Measurements from ENCODE around the gene KHK.
A peak's percentile ranks its signal among the peaks of the same experiment; 100 is the strongest.

The KHK gene

GRCh38 chr2:27126252-27126710 is 39.7 kb downstream of the KHK start:
- DNase-seq (ENCODE audit: low spot score): no peak

DNA sequence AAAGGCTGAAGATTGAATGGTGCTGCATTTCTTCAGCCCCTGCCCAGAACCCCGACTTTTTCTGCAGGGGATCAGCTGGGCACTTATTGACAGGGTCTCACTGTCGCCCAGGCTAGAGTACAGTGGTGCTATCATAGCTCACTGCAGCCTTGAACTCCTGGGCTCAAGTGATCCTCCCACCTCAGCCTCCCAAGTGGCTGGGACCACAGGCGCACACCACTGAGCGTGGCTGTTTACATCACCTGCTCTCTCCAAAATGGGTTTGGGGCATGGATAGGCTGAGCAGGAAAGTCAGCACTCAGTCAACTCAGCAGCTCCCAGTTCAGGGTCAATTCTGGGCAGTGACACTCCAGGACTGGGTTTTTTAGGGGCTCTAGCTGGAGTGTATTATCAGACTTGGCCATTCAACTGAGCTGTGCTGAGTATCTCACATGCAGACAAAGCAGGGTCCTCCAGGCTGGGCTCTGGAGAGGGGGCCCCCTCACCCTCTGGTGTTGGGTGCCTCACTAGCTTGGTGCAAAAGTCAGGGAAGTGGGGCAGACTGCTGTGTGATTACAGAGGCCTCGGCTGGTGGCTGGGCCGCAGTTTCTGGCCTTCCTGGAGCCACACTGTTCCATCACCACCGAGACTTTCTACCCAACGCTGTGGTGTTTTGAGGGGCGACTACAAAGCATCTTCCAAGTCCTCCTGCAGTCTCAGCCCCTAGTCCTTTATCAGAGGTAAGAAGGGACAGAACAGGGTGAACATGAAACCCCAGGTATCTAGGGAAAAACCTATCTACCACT is 41.5 kb downstream of the KHK start:
- no peak for DNase-seq (ENCODE audit: low spot score)

- no peak for DNase-seq (ENCODE audit: low spot score)
Observed at GRCh38 chr2:27128668-27129571, 42.3 kb downstream of the KHK start.

DNA sequence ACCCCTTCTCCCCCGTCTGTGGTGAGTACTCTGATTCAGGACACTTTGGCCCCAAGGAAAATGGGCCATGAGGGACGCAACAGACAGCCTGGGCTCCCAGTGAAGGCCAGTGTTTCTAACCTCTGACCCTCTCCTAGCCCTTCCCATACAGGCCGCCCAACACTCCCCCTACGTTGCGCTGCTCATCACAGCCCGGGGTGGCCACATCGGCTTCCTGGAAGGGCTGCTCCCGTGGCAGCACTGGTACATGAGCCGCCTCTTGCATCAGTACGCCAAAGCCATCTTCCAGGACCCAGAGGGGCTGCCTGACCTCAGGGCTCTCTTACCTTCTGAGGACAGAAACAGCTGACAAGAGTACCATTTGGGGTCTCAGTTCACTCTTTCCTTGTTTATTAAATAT is 43.8 kb downstream of the KHK start:
- DNase-seq (ENCODE audit: low spot score): no peak

- no peak for DNase-seq (ENCODE audit: low spot score)
Observed at GRCh38 chr2:27131429-27131828, 44.9 kb downstream of the KHK start.

DNA sequence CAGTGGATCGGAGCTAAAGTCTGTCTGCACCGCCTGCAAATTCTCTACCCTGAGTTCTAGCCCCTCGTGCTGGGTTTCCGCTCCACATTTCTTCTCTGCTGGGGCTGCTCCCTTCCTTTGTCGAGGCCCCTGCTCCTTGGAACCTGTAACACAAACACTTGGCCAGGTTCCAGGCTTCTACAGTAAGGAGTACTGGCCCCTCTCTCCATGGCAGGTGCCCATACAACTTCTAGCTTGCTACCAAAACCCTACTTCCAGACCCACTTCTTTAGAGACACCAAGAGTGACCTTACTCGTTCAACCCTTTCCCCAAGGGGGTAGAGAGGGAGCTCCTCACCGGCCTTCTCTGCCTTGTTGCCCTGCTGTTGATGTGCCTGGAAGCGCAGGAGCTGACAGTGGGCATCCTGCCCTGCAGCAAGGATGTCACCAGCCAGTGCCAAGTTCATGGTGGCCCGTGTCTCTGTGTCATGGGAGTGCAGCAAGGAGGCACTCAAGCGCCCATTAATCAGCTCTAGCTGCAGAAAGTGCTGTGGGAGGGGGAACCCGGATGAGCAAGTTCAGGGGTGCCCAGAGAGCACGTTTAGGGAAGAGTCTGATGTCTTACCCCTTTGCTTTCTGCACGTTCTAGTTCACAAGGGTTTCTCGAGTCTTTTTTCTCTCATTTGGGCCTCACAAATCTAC is 46.8 kb downstream of the KHK start:
- no peak for DNase-seq (ENCODE audit: low spot score)

DNA sequence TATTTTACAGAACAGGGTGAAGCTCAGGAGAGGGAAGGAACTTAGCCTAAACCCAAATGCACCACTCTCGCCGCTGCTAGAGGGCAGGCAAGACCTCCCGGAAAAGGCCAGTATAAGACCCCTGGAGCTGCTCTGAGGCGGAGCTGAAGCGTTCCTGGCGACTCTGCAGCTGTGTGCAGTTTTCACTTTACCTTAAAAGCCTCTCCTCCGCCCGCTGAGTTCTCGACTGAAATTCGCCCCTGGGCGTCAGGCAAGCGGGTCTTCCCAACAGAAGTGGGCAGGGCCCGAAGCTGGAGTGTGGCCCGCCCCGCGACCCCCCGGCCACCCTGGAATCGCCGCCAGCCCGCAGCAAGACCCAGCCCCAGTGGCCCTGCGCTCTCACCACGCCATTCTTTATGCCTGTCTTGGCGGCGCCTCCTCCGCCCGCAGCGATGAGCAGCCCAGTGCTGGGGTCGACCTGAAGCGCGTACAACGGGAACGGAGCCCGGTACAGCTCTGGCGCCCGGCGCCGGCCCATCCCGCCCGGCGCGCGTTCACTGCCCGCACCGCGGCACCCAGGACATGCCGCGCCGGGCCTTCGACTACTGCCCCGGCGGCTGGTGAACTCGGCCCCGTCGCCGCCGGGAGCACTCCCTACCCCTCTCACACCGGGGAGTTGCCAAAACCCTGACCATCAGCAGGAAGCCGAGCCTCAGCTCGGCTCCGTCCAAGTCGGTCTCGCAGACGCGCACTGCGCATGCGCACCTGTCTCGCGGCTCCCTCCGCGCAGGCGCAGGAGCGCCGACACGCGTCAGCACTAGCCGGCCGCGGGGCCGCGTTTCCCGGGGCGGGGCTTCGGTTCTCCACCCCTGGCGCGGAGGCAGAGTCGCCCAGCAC is 47.6 kb downstream of the KHK start, which contains the start of gene PREB:
PREB (minus strand) TSS at position 732 of the 876 bp plus-strand sequence; CDS start at position 517, 215 bp downstream.
- DNase-seq (ENCODE audit: low spot score): peak; percentile 97

GRCh38 chr2:27134781-27135477 is 48.4 kb downstream of the KHK start:
- DNase-seq (ENCODE audit: low spot score): no peak

DNA sequence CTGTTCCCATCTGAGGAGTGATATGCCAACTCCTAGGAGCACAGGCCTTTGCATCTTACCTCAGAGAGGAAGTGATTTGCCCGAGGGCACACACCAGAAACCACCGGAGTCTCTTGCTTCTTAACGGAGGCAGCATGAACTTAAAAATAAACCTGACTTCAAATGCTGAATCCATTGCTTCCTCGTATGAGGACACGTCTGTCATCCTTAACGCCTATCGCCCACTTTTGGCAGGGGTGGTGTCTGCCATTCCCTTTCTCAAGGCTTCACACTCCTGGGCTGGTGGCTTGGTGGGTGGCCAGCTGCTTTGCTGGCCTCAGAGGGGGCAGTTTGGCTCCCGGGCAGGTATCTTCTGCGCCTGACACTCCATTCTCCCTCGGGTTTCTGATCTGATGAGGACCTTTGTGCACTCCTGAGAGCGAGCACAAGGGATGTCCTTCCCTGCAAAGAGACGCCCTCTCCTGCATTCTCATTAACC is 48.9 kb downstream of the KHK start:
- DNase-seq (ENCODE audit: low spot score): no peak

GRCh38 chr2:27136751-27137150 is 50.2 kb downstream of the KHK start:
- no peak for DNase-seq (ENCODE audit: low spot score)

DNA sequence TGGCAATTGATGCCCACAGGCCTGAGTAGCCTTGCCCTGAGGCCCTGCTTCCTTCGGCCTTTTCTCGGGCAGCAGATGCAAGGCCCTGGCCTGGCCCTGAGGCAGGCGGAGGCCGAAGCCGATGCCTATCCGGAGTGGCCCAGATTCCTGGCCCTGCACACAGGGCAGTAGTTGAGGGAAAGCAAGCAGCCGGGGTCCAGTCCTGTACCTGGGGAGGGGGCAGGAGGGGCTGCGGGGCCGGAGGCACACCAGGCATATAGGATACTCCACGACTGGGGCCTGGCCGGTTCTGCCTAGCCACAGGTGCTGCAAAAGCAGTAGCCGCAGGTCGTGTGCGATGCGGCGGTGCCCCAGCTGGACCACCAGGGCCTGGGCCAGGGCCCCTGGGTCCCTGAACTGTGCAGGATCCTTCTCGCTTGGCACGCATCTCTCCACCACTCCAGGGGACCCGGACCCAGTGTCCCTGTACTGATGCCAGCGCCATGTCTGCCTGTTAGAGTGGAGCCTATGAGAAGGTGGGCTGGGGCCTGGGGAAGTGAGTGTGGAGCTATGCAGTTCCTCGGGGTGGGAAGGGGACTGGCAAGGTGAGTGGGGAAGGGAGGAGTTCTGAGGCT is 50.9 kb downstream of the KHK start:
- no peak for DNase-seq (ENCODE audit: low spot score)

GRCh38 chr2:27138111-27138510 is 51.5 kb downstream of the KHK start:
- no peak for DNase-seq (ENCODE audit: low spot score)

DNA sequence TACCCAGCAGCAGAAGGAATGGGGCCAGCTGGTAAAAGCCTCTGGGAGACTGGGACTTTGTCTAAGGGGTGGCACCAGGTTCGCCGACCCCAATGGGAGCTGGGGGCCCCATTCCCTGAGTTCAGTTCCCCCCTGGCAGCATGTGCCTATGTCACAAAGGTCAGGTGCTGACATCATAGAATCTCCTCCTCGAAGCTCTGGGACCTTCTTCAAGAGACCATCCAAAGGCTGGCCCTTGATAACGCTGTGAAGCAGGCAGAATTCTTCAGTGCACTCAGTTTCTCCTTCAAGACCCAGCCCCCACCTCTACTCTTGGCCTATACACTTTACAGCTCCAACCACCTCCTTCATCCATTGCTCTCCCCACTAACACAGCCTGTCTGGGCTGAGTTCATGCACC is 52.7 kb downstream of the KHK start, which contains the start of gene PRR30:
PRR30 (minus strand) TSS at position 101 of the 400 bp plus-strand sequence. CDS start 1,081 bp downstream, outside the sequence.
- no peak for DNase-seq (ENCODE audit: low spot score)

DNA sequence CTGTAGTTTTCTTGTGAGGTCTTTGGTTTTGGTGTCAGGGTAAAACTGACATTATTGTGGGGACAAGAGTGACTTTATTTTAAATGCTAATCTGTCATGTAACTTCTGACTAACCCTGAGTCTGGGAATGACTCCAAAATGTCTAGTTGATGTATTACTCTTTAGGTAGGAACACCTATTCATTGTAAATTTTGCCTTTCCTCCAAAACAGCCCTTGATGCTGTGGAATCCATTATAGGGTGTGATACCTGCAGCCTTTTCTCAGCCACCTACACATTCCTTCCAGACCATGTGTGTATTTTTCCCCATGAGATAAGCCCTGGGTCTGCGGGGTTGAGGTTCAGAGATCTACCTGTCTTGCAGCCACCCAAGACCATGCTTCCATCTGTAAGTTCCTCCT is 56.7 kb downstream of the KHK start:
- DNase-seq (ENCODE audit: low spot score): no peak

GRCh38 chr2:27145682-27146081 is 59.1 kb downstream of the KHK start:
- DNase-seq (ENCODE audit: low spot score): no peak

DNA sequence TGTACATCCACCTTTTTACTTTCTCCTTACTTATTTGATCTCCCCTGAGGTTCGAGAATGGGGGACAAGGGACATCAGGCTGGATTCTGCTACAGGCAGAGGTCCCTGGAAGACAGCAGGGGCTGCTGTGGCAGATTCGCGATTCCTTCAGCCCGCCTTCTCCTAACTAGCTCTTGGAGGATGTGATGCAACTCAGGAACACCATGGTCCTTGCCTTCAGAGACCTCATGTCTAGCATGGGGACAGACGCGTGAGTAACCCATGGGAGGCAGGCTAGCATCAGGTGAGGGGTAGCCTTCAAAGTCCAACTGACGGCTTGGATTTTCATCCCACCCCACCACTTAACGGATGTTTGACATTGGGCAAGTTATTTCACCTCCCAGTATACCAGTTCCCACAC is 61.4 kb downstream of the KHK start:
- DNase-seq (ENCODE audit: low spot score): no peak

- DNase-seq (ENCODE audit: low spot score): no peak
Observed at GRCh38 chr2:27148801-27149439, 62.3 kb downstream of the KHK start, which contains the start of gene TCF23. Gene TCF23 (plus strand): TSS chr2:27149004. CDS start chr2:27149134, 130 bp downstream.

DNA sequence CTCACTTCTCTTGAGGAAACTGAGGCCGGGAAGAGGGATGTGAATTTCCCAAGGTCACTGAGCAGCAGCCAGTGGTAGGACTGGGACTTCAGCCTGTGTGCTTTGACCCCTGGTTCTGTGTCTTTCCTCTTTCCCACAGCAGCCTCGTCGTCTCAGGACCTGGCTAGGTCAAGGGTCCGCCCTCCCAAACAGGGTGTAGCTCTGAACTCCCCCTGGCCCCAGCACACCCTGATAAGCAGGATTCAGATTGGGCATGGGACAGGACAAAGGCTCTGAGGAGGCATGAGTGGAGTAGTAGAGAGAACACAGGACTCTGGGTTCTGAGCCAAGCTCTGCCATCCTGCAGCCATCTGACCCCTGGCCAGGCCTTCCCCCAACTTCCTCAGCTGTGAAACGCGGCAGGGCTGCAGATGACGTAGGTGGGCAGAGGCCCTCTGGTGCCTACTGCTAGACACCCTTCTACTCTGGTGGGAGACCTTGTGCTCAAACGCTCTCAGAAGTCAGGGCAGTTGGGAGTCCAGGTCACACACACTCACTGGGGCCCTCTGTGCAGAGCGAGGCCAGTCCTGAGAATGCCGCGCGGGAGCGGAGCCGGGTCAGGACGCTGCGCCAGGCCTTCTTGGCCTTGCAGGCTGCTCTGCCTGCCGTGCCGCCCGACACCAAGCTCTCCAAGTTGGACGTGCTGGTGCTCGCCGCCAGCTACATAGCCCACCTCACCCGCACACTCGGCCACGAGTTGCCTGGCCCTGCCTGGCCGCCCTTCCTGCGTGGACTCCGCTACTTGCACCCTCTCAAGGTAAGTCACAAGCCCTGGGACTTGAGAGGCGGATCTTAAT is 63.2 kb downstream of the KHK start:
- no peak for DNase-seq (ENCODE audit: low spot score)
